HepG2 (cell line): ENCODE data around the gene SUPT20HL2.

Experiments used
- GTF2F1 ChIP-seq: fragments of 150-350 bp; IDR thresholded peaks from 2 replicates; pipeline ENCODE4 v1.6.1; 2014; ENCODE audit warnings: low read length
- HNRNPLL ChIP-seq: fragments of 200-400 bp; formaldehyde crosslinking; IDR thresholded peaks from 2 replicates; pipeline ENCODE4 v1.6.1; 2017; ENCODE audit warnings: mild to moderate bottlenecking, low read depth, low read length; ENCODE audit not compliant: poor library complexity, severe bottlenecking
- KAT7 ChIP-seq: IDR thresholded peaks from 2 replicates; pipeline ENCODE4 v1.6.1; 2018; ENCODE audit warnings: borderline replicate concordance, missing compliant biosample characterization
- UBTF ChIP-seq: sonication (generic); formaldehyde crosslinking; IDR thresholded peaks from 2 replicates; pipeline ENCODE4 v1.4.0; 2020; ENCODE audit warnings: mild to moderate bottlenecking, missing genetic modification reagents
- ZFP91 ChIP-seq: sonication (generic); formaldehyde crosslinking; IDR thresholded peaks from 2 replicates; pipeline ENCODE4 v1.9.0; 2022; ENCODE audit warnings: missing genetic modification reagents, mild to moderate bottlenecking, borderline replicate concordance
- ZNF782 ChIP-seq: sonication (generic); formaldehyde crosslinking; IDR thresholded peaks from 2 replicates; pipeline ENCODE4 v1.4.0; 2020; ENCODE audit warnings: missing genetic modification reagents, mild to moderate bottlenecking, borderline replicate concordance

- TF ChIP-seq UBTF (CRISPR knock-in tag) (no peak), KAT7 (CRISPR knock-in tag) (no peak), HNRNPLL (no peak), ZNF782 (CRISPR knock-in tag) (no peak), ZFP91 (CRISPR knock-in tag) (no peak), GTF2F1 (no peak)
These were observed 19.2 kb downstream of the SUPT20HL2 start for GRCh38 chrX:24294619-24295018.
